GM12878 (cell line): ENCODE measurements around the gene PRKAG2. TPM values are rescaled to one million over a fixed set of nuclear protein-coding genes. Genes with fewer than 3 reads are reported as not detected.

Experiments used
- ATAC-seq: fragments of 200-7000 bp; cut with Tn5 transposase; 3 replicates; pipeline ENCODE4 v1.9.1; 2020; ENCODE audit warnings: mild to moderate bottlenecking, moderate library complexity
- BruUV-seq: library from RNA; stranded (reverse); fragments of 400-500 nt; replicated peaks from 2 replicates; lab custom pipeline; 2021; lab: Mats Ljungman, UMichigan
- CTCF ChIA-PET: fragments of 300-600 bp; sonication (Branson Sonifier 250); formaldehyde crosslinking; extraction: SDS; loops from one replicate; lab custom pipeline; 2021; ENCODE audit warnings: inconsistent platforms; lab: Yijun Ruan, JAX
- POLR2A ChIA-PET: fragments of 350-600 bp; formaldehyde crosslinking; extraction: SDS; loops from one replicate; lab custom pipeline; 2021; ENCODE audit warnings: inconsistent platforms; lab: Charles Lee
- RAD21 ChIA-PET: fragments of 300-600 bp; sonication (Branson Sonifier 250); formaldehyde crosslinking; loops from one replicate; lab custom pipeline; 2023; ENCODE audit warnings: antibody characterized with exemption; ENCODE audit not compliant: unreplicated experiment; lab: Charles Lee
- SMC1A ChIA-PET: fragments of 300-600 bp; sonication (Branson Sonifier 250); formaldehyde crosslinking; loops from one replicate; lab custom pipeline; 2023; ENCODE audit not compliant: unreplicated experiment, uncharacterized antibody; lab: Charles Lee
- DNase-seq: peaks from one replicate; pipeline ENCODE4 v3.0.0-alpha.2; 2011; ENCODE audit warnings: low read depth, low spot score
- FAIRE-seq: peaks from 3 replicates; lab custom pipeline; 2011; peaks lifted over from hg19 to GRCh38; lab: Jason Lieb, UNC
- H2AFZ ChIP-seq: 2 replicates; pipeline ENCODE4 v1.6.0; 2011; ENCODE audit warnings: low read depth, low read length, control low read depth; ENCODE audit not compliant: control insufficient read depth
- H3K27ac ChIP-seq: 2 replicates; pipeline ENCODE4 v1.5.1; 2011; ENCODE audit warnings: control low read depth; ENCODE audit not compliant: control insufficient read depth, insufficient read depth
- H3K27me3 ChIP-seq, 2 experiments: replicated peaks in 1 of 2; 2 replicates each; pipeline versions ENCODE4 v1.6.0 to v1.6.1; 2011; ENCODE audit warnings: low read length in 1 of 2; ENCODE audit not compliant: control insufficient read depth in 2 of 2, insufficient read depth in 2 of 2
- H3K36me3 ChIP-seq, 2 experiments: 2 replicates each; pipeline ENCODE4 v1.5.1; 2011; ENCODE audit warnings: low read length in 1 of 2; ENCODE audit not compliant: control insufficient read depth in 2 of 2, insufficient read depth in 2 of 2
- H3K4me1 ChIP-seq: 2 replicates; pipeline ENCODE4 v1.6.1; 2011; ENCODE audit warnings: mild to moderate bottlenecking, low read length, moderate library complexity, mixed read lengths; ENCODE audit not compliant: control insufficient read depth, insufficient read depth
- H3K4me2 ChIP-seq: 2 replicates; pipeline ENCODE4 v1.6.0; 2011; ENCODE audit warnings: control low read depth; ENCODE audit not compliant: control insufficient read depth, insufficient read depth
- H3K4me3 ChIP-seq: fragments of 200-600 bp; sonication (generic); 2 replicates; pipeline ENCODE4 v1.5.1; 2016
- H3K79me2 ChIP-seq: 2 replicates; pipeline ENCODE4 v1.6.0; 2011; ENCODE audit warnings: low read length; ENCODE audit not compliant: control insufficient read depth, insufficient read depth
- H3K9ac ChIP-seq: 2 replicates; pipeline ENCODE4 v1.8.0; 2011; ENCODE audit warnings: low read length, control low read depth, mixed read lengths; ENCODE audit not compliant: control insufficient read depth, insufficient read depth
- H3K9me3 ChIP-seq: replicated peaks from 3 replicates; pipeline ENCODE4 v1.5.1; 2011; ENCODE audit warnings: mild to moderate bottlenecking, low read length; ENCODE audit not compliant: control insufficient read depth, insufficient read depth
- H4K20me1 ChIP-seq: 2 replicates; pipeline ENCODE4 v1.6.0; 2011; ENCODE audit not compliant: control insufficient read depth, insufficient read depth
- HCFC1 ChIP-seq: fragments of 150-350 bp; IDR thresholded peaks from 2 replicates; pipeline ENCODE4 v1.6.1; 2014; ENCODE audit warnings: low read length
- HDAC6 ChIP-seq: fragments of 200-600 bp; sonication (generic); IDR thresholded peaks from one replicate; pipeline ENCODE4 v1.8.0; 2017; ENCODE audit warnings: antibody characterized with exemption; ENCODE audit not compliant: unreplicated experiment
- KAT2A ChIP-seq: conservative IDR thresholded peaks from 2 replicates; pipeline ENCODE4 v1.6.1; 2011; ENCODE audit warnings: low read depth, low read length; ENCODE audit not compliant: control insufficient read depth
- NBN ChIP-seq: fragments of 450-650 bp; IDR thresholded peaks from 2 replicates; pipeline ENCODE4 v1.6.1; 2016
- NFXL1 ChIP-seq: fragments of 450-650 bp; IDR thresholded peaks from 2 replicates; pipeline ENCODE4 v1.6.1; 2017; ENCODE audit warnings: antibody characterized with exemption, mild to moderate bottlenecking, borderline replicate concordance
- PML ChIP-seq: IDR thresholded peaks from 2 replicates; pipeline ENCODE4 v1.6.1; 2012; ENCODE audit warnings: low read length, inconsistent platforms
- ZNF217 ChIP-seq: fragments of 450-650 bp; IDR thresholded peaks from 2 replicates; pipeline ENCODE4 v1.6.1; 2017; ENCODE audit warnings: antibody characterized with exemption, mild to moderate bottlenecking
- WGBS: methylation state at CpG from one replicate; pipeline ENCODE4 v1.1.6; 2016; ENCODE audit warnings: low lambda C conversion rate; ENCODE audit not compliant: insufficient replicate concordance, insufficient coverage; ENCODE audit errors: missing lambda C conversion rate; 5-methylcytosine and 5-hydroxymethylcytosine counted together
- in situ Hi-C: fragments of 300-500 bp; cut with MboI; formaldehyde crosslinking; loops from 9 replicates; pipeline ENCODE4 v1.14.3; 2018; ENCODE audit warnings: mixed read lengths
- intact Hi-C: fragments of 100-400 bp; cut with micrococcal nuclease; formaldehyde crosslinking; loops from one replicate; pipeline ENCODE4 v1.14.2; 2022; ENCODE audit not compliant: unreplicated experiment
- polyA plus RNA-seq, 11 experiments: library from polyadenylated mRNA; depleted of rRNA in 4 of 11; unstranded in 6 of 11; stranded (reverse) in 5 of 11; fragments of >200 nt; fragmentation: Nextera tagmentation in 4 of 11; fragmentation: Illumina TruSeq in 1 of 11; extraction: Ambion mirVana in 4 of 11; extraction: Trizol in 1 of 11; gene quantifications; 1 replicate in 1 of 11; 2 replicates in 10 of 11; pipeline versions ENCODE4 v1.2.1 to v1.2.3, GENCODE V29; 2011 to 2016; ENCODE audit warnings: inconsistent platforms in 2 of 11, missing spikeins in 2 of 11, low read depth in 1 of 11
- total RNA-seq, 4 experiments: library from RNA; depleted of rRNA in 3 of 4; stranded (reverse); fragments of >200 nt in 3 of 4; fragmentation: Illumina TruSeq in 1 of 4; extraction: Trizol in 1 of 4; gene quantifications; 2 replicates each; pipeline versions ENCODE4 v1.2.1 to v1.2.3, GENCODE V29; 2013 to 2021
- TF ChIP-seq, protein P1 (sequence below): IDR thresholded peaks from 2 replicates; pipeline ENCODE4 v1.6.1; 2012; ENCODE audit warnings: low read depth, low read length, improper control_type of control experiment
- TF ChIP-seq, protein P2 (sequence below): fragments of 150-350 bp; IDR thresholded peaks from 2 replicates; pipeline ENCODE4 v1.6.1; 2016; ENCODE audit warnings: low read depth, low read length

The PRKAG2 gene
- total and polyA plus RNA-seq, 10 of the 15 experiments (the other 5 are each of a cell fraction or from before 2014, with no cell fraction given), result 3.4 to 8.9 (median 6.8) TPM

DNA sequence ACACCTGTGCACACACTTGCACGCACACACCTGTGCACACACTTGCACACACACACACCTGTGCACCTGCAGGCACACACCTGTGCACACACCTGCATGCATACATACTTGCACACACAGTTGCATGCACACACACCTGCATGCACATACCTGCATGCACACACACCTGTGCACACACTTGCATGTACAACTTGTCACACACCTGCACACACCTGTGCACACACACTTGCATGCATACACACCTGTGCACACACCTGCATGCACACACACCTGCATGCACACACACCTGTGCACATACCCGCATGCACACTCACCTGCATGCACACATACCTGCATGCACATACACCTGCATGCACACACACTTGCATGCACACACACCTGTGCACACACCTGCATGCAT is 207.2 kb downstream of the PRKAG2 start:
- no peak overlapping the region for H2AFZ ChIP-seq
- ChIA-PET RAD21 (no interaction called here), CTCF (no interaction called here), POLR2A (no interaction called here), SMC1A (no interaction called here)
- H3K27ac ChIP-seq, result no peak overlapping the region
- no peaks in the 10 kb centered on the region for H3K27me3 ChIP-seq
- BruUV-seq, result no TSS peak
- no peaks in the 10 kb centered on the region for H3K36me3 ChIP-seq
- H4K20me1 ChIP-seq, result no peaks in the 10 kb centered on the region
- ATAC-seq (no peak), FAIRE-seq (no peak), DNase-seq (no peak)
- no peak overlapping the region for H3K9ac ChIP-seq
- H3K4me2 ChIP-seq, result no peak overlapping the region
- no peaks in the 10 kb centered on the region for H3K9me3 ChIP-seq
- H3K79me2 ChIP-seq, result no peaks in the 10 kb centered on the region
- H3K4me1 ChIP-seq, result no peaks in the 10 kb centered on the region
- intact Hi-C loops, result no loop called here
- in situ Hi-C loops, result no loop called here
- WGBS, result 75% methylated on average over 2 of the region's 2 CpGs
- TF ChIP-seq PML (no peak), NBN (no peak), HCFC1 (no peak), KAT2A (no peak), ZNF217 (no peak), NFXL1 (no peak), HDAC6 (no peak)
- TF ChIP-seq, protein P1, sequence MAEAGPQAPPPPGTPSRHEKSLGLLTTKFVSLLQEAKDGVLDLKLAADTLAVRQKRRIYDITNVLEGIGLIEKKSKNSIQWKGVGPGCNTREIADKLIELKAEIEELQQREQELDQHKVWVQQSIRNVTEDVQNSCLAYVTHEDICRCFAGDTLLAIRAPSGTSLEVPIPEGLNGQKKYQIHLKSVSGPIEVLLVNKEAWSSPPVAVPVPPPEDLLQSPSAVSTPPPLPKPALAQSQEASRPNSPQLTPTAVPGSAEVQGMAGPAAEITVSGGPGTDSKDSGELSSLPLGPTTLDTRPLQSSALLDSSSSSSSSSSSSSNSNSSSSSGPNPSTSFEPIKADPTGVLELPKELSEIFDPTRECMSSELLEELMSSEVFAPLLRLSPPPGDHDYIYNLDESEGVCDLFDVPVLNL, result no peak
- TF ChIP-seq, protein P2, sequence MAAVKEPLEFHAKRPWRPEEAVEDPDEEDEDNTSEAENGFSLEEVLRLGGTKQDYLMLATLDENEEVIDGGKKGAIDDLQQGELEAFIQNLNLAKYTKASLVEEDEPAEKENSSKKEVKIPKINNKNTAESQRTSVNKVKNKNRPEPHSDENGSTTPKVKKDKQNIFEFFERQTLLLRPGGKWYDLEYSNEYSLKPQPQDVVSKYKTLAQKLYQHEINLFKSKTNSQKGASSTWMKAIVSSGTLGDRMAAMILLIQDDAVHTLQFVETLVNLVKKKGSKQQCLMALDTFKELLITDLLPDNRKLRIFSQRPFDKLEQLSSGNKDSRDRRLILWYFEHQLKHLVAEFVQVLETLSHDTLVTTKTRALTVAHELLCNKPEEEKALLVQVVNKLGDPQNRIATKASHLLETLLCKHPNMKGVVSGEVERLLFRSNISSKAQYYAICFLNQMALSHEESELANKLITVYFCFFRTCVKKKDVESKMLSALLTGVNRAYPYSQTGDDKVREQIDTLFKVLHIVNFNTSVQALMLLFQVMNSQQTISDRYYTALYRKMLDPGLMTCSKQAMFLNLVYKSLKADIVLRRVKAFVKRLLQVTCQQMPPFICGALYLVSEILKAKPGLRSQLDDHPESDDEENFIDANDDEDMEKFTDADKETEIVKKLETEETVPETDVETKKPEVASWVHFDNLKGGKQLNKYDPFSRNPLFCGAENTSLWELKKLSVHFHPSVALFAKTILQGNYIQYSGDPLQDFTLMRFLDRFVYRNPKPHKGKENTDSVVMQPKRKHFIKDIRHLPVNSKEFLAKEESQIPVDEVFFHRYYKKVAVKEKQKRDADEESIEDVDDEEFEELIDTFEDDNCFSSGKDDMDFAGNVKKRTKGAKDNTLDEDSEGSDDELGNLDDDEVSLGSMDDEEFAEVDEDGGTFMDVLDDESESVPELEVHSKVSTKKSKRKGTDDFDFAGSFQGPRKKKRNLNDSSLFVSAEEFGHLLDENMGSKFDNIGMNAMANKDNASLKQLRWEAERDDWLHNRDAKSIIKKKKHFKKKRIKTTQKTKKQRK, result no peak
- no peak overlapping the region for H3K4me3 ChIP-seq
